Suppressor macrophage treated with lipopolysaccharide for 4 hours (primary cell): ENCODE results near the gene FOXRED2.

Experiments
- DNase-seq: peaks from one replicate; pipeline ENCODE4 v3.0.0-alpha.2; 2020

FOXRED2 gene

DNA sequence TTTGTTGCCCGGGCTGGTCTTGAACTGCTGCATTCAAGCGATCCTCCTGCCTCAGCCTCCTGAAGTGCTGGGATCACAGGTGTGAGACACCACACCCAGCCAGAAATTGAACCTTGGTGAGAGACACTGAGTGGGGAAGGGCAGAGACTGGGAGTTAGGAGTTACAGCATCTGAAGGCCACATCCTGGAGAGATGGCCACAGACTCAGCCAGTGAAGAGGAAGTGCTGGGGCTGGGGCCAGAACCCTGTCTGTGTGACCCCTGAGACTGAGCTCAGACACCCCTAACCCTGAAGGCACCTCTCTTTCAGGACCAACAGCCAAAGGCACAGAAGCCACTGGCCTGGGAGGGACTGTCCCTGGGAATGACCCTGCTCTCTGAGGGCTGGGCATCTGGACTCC, 59.2 kb downstream of the FOXRED2 start:
- DNase-seq, result peak; percentile 36

DNA sequence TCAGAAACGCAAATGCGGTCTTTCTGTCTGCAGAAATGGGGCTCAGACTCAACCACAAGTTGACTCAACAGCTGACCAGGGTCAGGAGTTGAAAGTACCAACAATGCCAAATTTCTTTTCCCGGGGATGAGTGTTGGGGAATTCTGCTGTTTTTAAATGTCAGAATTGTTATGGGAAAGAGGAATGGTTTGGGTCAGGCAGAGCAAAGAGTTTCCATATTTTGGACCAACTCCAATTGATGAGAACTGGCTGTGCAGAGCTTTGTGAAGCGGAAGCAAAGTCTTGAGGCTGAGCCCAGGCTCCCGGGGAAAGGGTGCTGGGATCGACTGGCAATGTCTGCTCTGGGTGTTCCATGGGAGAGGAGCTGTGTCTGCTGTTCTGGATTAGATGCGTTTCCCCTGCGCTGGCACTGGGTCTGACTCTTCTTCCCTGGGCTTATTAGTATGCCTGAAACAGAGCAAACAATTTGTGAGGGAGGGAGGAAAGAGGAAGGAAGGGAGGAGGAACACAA, 61.6 kb downstream of the FOXRED2 start:
- DNase-seq, result peak; percentile 73

DNA sequence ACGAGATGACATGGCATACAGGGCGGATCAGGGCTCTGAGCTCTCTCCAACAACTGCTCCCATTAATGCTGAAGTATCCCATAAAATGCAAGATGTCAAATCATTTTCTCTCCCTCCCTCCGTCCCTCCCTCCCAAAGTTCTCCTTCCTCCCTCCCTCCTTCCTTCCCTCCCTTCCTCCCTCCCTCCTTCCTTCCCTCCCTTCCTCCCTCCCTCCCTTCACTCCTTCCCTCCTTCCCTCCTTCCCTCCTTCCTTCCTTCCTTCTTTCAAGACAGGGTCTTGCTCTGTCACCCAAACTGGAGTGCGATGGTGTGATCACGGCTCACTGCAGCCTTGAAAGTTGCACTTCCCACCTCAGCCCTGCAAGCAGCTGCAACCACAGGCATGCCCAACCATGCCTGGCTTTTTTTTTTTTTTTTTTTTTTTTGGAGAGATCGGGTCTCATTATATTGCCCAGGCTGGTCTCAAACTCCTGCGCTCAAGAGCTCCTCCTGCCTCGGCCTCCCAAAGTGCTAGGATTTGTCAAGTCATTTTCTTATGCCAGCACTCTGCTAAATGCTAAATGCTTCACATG, 63.6 kb downstream of the FOXRED2 start:
- no peak for DNase-seq

DNA sequence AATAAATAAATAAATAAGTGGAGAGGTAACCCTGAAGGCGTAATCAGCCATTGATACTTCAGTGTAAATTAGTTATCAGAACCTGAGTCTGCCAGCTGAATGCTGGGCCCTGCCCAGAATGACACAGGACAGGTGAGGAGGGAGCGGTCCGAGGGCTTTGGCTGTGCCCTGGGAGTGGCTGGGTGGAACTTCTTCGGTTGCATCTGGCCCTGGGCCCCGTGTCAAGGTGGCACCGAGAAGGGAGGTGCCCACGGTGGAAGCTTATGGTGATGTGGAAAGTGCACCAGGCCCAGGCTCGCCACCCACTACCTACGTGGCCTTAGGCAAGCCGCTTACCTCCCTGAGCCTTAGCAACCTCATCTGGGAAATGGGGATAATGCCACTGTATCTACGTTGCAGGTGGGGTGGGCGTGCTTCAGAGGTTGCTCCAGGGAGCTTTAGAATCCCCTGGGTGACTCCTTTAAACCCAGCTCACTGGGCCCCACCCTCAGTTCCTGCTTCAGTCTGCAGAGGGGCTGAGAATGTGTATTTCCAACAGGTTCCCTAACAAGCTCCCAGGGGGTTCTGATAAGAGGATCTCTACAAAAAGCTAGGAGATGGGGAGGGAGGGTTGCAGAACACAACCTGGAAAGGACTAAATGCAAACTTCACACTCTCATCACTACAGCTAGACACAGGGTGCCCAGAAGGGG, 64.2 kb downstream of the FOXRED2 start:
- DNase-seq, result no peak

DNA sequence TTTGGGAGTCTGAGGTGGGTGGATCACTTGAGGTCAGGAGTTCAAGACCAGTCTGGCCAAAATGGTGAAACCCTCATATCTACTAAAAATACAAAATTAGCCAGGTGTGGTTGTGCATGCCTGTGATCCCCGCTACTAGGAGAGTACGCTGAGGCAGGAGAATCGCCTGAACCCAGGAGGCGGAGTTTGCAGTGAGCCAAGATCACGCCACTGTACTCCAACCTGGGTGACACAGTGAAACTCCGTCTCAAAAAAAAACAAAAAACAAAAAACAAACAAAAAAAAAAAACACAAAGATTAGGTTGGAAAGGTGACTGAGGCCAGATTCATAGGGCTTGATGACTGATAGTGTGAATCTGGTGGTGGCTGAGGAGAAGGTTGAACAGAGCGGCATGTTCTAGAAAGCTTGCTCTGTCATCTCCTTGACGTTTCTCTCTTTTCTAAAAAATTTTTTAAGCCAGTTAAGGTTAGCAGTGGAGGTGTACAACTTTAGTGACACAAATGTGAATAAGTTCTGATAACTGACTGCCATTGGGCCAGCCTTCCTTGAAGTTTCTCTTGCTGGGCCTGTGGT, 66.3 kb downstream of the FOXRED2 start:
- no peak for DNase-seq

DNA sequence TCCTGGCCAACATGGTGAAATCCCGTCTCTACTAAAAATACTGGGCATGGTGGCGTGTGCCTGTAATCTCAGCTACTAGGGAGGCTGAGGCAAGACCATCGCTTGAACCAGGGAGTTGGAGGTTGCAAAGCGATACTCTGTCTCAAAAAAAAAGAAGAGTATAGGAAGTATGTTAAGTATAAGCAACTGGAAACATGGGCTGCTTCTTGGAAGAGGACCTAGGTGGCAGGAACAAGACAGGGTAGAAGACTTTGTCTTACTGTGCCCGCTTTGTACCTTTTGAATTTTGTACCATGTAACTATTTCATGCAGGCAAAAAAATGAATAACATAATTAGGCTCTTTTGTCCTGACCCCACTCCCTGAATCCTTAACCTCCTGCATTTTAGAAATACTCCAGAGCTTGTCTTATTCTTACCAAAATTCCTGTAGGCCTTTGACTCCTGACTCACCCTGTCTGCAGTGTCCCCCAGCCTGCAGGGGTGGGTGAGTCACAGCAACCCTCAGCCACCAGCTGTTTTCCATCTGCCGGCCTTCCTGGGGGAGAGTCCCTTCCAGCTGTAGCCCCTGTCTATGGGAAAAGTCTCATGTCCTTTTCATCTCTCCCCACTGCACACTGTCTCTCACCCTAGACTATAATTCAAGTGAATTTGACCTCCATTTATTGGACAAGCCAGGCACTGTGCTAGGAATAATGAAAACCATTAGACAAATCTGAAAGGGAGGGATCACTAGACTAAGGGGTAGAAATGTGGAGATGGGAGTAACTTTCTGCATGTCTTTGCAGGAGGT, 67.2 kb downstream of the FOXRED2 start:
- peak; percentile 80 for DNase-seq
